GM21737 (cell line): ENCODE data around the gene NLGN2.

Experiments used
- ATAC-seq: cut with Tn5 transposase; IDR thresholded peaks from one replicate; pipeline ENCODE4 v1.9.1; 2021; ENCODE audit warnings: mild to moderate bottlenecking, moderate library complexity; ENCODE audit not compliant: unreplicated experiment

The NLGN2 gene

GRCh38 chr17:7462474-7463371 is 55.1 kb downstream of the NLGN2 start:
- ATAC-seq: no peak

DNA sequence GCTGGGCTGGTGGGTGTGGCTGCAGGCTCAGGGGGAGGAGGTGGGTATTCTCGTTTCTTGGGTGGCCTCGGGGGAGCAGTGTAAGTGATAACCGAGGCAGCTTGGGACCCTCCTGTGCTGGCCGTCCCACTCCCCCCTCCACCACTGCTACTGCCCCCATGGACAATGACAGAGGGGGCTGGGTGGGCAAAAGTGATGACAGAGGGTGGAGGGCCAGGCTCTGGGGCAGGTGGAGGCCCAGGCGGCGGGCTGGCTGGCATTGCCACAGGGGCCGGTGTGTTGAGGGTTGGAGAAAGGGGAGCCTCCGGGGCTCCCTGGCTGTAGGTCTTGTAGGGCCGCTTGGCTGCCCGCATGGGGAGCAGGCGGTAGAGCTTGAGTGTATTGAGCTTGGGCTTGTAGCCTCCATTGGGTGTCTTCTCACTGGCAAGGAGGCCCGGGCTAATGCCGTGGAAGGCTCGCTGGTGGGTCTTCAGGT is 55.8 kb downstream of the NLGN2 start:
- ATAC-seq: no peak

DNA sequence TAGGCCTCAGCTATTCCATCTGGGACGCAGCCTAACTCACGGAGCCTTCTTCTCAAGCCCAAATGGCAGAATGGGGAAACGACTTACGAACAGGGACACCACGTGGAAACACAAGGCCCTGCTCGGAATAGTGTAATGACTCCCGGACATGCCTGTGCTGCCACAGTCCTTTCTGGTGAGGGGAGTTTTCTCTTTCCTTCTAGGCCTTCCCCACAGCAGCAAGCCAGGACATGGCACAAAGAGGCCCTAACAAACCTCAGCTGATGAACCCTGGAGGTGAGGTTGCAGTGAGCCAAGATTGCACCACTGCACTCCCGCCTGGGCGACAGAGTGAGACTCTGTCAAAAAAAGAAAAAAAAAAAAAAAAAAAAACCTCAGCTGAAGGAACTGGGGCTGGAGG is 56.4 kb downstream of the NLGN2 start:
- ATAC-seq: no peak

DNA sequence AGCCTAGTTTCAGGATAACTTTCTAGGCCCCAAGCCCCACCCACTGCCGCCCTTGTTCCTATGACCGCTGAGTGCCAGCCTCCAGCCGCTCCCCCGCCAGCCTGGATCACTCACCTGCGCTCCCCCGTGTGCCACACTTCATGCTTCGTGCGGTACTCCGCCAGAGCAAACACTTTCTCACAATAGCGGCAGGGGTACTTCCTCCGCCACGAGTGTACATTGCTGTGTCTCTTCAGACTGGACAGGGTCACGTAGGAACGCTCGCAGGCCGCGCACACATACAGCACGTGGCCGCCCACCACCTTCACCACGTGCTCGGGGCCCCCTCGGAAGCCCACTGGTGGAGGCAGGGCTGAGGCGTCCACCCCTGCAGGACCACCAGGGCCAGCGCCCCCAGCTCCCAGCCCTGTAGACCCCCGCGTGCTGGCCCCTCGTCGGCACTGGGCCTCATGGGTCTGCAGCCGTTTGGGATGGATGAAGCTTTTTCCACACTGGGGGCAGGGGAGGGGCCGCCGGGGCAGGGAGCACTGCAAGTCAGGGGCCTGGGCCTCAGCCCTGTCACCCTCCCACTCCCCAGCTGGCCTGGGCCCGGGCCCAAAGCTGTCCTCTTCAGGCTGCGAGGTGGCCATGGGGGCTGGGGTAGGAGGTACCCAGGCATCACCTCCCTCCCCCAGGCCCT is 58.1 kb downstream of the NLGN2 start:
- no peak for ATAC-seq

- no peak for ATAC-seq
These were observed 58.6 kb downstream of the NLGN2 start for GRCh38 chr17:7466318-7466638.

- ATAC-seq: no peak
These were observed 59.1 kb downstream of the NLGN2 start for GRCh38 chr17:7466639-7467341.

DNA sequence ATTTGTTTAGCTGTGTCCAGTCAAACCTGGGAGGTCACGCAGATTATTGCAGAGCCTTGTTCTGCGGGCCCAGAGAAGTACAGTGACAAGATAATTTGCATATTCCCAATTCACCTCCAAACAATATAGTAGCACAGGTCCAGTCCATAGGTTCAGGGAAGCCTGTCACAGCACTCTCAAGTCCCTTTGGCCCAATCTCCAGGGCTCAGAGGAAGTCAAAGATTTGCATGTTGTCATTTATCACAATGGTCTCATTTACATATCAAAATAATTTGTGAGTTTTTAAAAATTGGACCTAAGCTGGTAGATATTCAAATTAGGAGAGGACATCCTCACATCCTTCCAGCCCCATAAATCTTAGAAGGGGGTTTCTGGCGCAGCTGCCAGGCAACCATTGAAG is 59.9 kb downstream of the NLGN2 start:
- no peak for ATAC-seq

DNA sequence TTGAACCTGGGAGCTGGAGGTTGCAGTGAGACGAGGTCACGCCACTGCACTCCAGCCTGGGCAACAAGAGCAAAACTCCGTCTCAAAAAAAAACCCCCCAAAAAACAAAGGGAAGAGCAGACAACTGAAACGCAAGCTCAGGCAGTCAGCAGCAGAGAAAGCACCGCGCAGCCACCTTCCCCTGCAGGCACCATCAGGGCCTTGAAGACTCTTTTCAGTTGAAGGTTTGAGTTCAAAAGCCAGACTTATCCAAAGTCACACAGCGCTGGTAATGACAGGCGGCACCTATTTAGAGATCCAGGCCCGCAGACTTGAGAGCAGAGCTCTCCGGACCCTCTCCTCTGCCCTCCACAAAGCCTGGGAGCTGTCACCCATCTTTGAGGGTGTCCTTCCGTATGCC is 60.6 kb downstream of the NLGN2 start:
- ATAC-seq: no peak

GRCh38 chr17:7468804-7469389 is 61.3 kb downstream of the NLGN2 start:
- ATAC-seq: no peak
